GM12874 (cell line): ENCODE data around the gene GAL3ST3.

Source experiments
- CTCF ChIP-seq: IDR thresholded peaks from 2 replicates; pipeline ENCODE4 v1.5.1; 2011; ENCODE audit warnings: low read depth, mild to moderate bottlenecking, control low read depth, low read length, moderate library complexity; ENCODE audit not compliant: insufficient read depth

The GAL3ST3 gene

DNA sequence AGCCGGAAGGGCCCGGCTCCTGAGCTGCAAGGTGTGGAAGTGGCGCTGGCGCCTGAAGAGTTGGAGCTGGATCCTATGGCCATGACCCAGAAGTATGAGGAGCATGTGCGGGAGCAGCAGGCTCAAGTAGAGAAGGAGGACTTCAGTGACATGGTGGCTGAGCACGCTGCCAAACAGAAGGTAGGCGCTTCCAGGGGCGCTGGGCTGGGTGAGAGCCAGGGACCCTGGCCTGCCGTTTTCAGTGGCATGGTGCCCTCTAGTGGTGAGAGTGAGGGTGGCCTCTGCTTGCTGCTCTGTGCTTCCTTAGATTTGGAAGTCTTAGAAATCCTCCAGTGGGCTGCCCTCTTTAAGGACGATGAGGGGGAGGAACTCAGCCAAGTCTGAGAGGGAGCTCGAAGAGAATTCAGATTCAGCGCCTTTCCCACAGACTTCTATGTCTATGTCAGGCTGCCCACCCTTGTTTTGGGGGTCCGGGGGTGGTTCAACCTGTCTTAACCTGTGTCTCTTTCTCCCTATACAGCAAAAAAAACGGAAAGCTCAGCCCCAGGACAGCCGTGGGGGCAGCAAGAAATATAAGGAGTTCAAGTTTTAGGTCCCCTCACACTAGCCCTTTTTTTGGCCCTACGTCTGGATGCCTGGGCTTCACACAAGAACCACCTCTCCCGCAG, 19.3 kb upstream of the GAL3ST3 start:
- TF ChIP-seq CTCF = peak; percentile 90

DNA sequence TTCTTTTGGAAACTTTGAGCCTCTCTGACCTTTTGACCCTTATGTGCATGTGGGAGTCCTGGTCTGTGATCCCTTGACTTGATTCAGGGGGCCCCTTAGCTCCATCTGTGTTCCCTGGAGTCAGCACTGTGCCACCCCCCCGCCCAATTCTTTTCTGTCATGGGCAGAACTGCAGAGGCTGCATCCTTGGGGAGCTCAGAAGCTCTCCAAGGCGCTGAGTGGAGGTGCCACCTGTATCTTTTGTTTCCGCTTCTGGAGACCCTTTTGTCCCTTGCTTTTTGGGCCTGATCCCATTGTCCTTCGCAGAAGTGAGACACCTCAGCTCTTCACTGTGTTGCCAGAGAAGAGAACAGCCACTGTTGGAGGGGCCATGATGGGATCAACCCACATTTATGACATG, 18.7 kb upstream of the GAL3ST3 start:
- TF ChIP-seq CTCF = no peak

DNA sequence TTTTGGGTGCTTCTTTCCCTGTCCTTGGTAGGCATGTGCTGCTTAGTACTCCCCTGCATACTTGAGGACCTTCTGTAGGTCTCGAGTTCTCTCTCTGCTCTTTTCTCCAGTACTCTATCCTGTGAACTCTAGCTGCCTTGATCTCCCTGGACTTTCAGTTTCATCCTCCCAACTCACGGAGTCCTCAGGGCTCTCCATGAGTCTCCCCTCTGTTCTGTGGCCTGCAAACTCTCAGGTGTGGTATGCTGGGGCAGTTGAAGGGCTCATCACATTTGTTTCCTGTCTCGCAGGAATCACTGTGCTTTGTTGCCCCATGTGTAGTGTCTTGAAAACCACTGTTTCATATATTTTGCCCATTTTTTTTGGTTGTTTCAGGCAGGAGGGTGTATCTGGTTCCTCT, 17.8 kb upstream of the GAL3ST3 start:
- no peak for TF ChIP-seq CTCF

GRCh38 chr11:66064571-66064970, 15.6 kb upstream of the GAL3ST3 start:
- no peak for TF ChIP-seq CTCF

DNA sequence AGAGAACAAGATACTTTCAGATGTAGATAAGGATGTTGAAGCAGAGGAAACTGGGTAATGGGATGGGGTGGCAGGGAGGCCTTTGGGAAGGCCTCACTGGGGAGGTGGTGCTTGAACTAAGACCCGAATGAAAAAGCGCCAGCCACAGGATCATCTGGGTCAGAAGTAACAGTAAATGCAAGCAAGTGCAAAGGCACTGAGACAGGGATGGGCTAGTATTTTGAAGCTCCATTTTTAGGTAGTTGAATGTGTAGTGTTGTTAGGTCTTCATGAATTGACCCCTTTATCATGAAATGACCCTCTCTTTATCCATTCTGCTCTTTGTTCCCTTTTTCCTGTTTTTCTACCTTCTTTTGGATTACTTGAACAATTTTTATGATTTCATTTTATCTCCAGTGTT, 14.9 kb upstream of the GAL3ST3 start:
- TF ChIP-seq CTCF = no peak

GRCh38 chr11:66062408-66062807, 13.4 kb upstream of the GAL3ST3 start:
- no peak for TF ChIP-seq CTCF

DNA sequence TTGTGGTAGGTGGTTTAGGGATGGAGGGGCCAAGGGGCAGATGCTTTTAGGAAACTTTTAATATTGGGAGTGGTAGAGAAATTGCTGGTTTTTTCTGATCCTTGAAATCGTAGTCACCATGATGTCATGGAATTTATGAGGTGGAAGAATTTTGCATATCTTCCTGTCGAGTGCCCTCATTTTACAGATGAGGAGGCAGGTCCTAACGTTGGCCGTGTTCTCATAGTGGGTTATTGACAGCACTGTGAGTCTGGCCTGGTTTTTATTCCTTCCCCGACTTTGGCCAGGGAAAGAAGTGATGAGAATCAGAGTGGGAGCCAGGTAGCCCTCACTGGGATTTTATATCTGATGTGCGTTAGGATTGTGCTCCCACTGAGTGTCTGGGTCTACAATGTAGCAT, 12.3 kb upstream of the GAL3ST3 start:
- TF ChIP-seq CTCF = no peak
